GM12878 (cell line): ENCODE results near the gene SSBP2. TPM values are rescaled to one million over a fixed set of nuclear protein-coding genes. Genes with fewer than 3 reads are reported as not detected.

ENCODE experiments used
- ATAC-seq: fragments of 200-7000 bp; cut with Tn5 transposase; 3 replicates; pipeline ENCODE4 v1.9.1; 2020; ENCODE audit warnings: mild to moderate bottlenecking, moderate library complexity
- BruUV-seq: library from RNA; stranded (reverse); fragments of 400-500 nt; replicated peaks from 2 replicates; lab custom pipeline; 2021; lab: Mats Ljungman, UMichigan
- CTCF ChIA-PET: fragments of 300-600 bp; sonication (Branson Sonifier 250); formaldehyde crosslinking; extraction: SDS; loops from one replicate; lab custom pipeline; 2021; ENCODE audit warnings: inconsistent platforms; lab: Yijun Ruan, JAX
- POLR2A ChIA-PET: fragments of 350-600 bp; formaldehyde crosslinking; extraction: SDS; loops from one replicate; lab custom pipeline; 2021; ENCODE audit warnings: inconsistent platforms; lab: Charles Lee
- RAD21 ChIA-PET: fragments of 300-600 bp; sonication (Branson Sonifier 250); formaldehyde crosslinking; loops from one replicate; lab custom pipeline; 2023; ENCODE audit warnings: antibody characterized with exemption; ENCODE audit not compliant: unreplicated experiment; lab: Charles Lee
- SMC1A ChIA-PET: fragments of 300-600 bp; sonication (Branson Sonifier 250); formaldehyde crosslinking; loops from one replicate; lab custom pipeline; 2023; ENCODE audit not compliant: unreplicated experiment, uncharacterized antibody; lab: Charles Lee
- DNase-seq: peaks from one replicate; pipeline ENCODE4 v3.0.0-alpha.2; 2011; ENCODE audit warnings: low read depth, low spot score
- FAIRE-seq: peaks from 3 replicates; lab custom pipeline; 2011; peaks lifted over from hg19 to GRCh38; lab: Jason Lieb, UNC
- H2AFZ ChIP-seq: 2 replicates; pipeline ENCODE4 v1.6.0; 2011; ENCODE audit warnings: low read depth, low read length, control low read depth; ENCODE audit not compliant: control insufficient read depth
- H3K27ac ChIP-seq: 2 replicates; pipeline ENCODE4 v1.5.1; 2011; ENCODE audit warnings: control low read depth; ENCODE audit not compliant: control insufficient read depth, insufficient read depth
- H3K27me3 ChIP-seq, 2 experiments: replicated peaks in 1 of 2; 2 replicates each; pipeline versions ENCODE4 v1.6.0 to v1.6.1; 2011; ENCODE audit warnings: low read length in 1 of 2; ENCODE audit not compliant: control insufficient read depth in 2 of 2, insufficient read depth in 2 of 2
- H3K36me3 ChIP-seq, 2 experiments: 2 replicates each; pipeline ENCODE4 v1.5.1; 2011; ENCODE audit warnings: low read length in 1 of 2; ENCODE audit not compliant: control insufficient read depth in 2 of 2, insufficient read depth in 2 of 2
- H3K4me1 ChIP-seq: 2 replicates; pipeline ENCODE4 v1.6.1; 2011; ENCODE audit warnings: mild to moderate bottlenecking, low read length, moderate library complexity, mixed read lengths; ENCODE audit not compliant: control insufficient read depth, insufficient read depth
- H3K4me2 ChIP-seq: 2 replicates; pipeline ENCODE4 v1.6.0; 2011; ENCODE audit warnings: control low read depth; ENCODE audit not compliant: control insufficient read depth, insufficient read depth
- H3K4me3 ChIP-seq: fragments of 200-600 bp; sonication (generic); 2 replicates; pipeline ENCODE4 v1.5.1; 2016
- H3K79me2 ChIP-seq: 2 replicates; pipeline ENCODE4 v1.6.0; 2011; ENCODE audit warnings: low read length; ENCODE audit not compliant: control insufficient read depth, insufficient read depth
- H3K9ac ChIP-seq: 2 replicates; pipeline ENCODE4 v1.8.0; 2011; ENCODE audit warnings: low read length, control low read depth, mixed read lengths; ENCODE audit not compliant: control insufficient read depth, insufficient read depth
- H3K9me3 ChIP-seq: replicated peaks from 3 replicates; pipeline ENCODE4 v1.5.1; 2011; ENCODE audit warnings: mild to moderate bottlenecking, low read length; ENCODE audit not compliant: control insufficient read depth, insufficient read depth
- H4K20me1 ChIP-seq: 2 replicates; pipeline ENCODE4 v1.6.0; 2011; ENCODE audit not compliant: control insufficient read depth, insufficient read depth
- ATF2 ChIP-seq: IDR thresholded peaks from 2 replicates; pipeline ENCODE4 v1.6.1; 2012; ENCODE audit warnings: low read length, inconsistent platforms
- BCLAF1 ChIP-seq: fragments of 450-650 bp; IDR thresholded peaks from 2 replicates; pipeline ENCODE4 v1.6.1; 2017; ENCODE audit warnings: antibody characterized with exemption, mild to moderate bottlenecking, moderate library complexity
- CEBPB ChIP-seq, 2 experiments: fragments of 150-350 bp in 1 of 2; IDR thresholded peaks; 2 replicates each; pipeline ENCODE4 v1.6.1; 2012 to 2014; ENCODE audit warnings: low read depth in 2 of 2, low read length in 2 of 2, borderline replicate concordance in 1 of 2, inconsistent platforms in 1 of 2
- CHD2 ChIP-seq: IDR thresholded peaks from 2 replicates; pipeline ENCODE4 v1.6.1; 2011; ENCODE audit warnings: low read depth, low read length, improper control_type of control experiment, borderline replicate concordance
- CHD4 ChIP-seq: fragments of 200-600 bp; sonication (generic); IDR thresholded peaks from 2 replicates; pipeline ENCODE4 v1.6.1; 2016; ENCODE audit warnings: mild to moderate bottlenecking
- CREM ChIP-seq: IDR thresholded peaks from 2 replicates; pipeline ENCODE4 v1.6.1; 2014; ENCODE audit warnings: antibody characterized with exemption, low read depth
- CUX1 ChIP-seq: IDR thresholded peaks from 2 replicates; pipeline ENCODE4 v1.6.1; 2012; ENCODE audit warnings: improper control_type of control experiment, low read depth, low read length; ENCODE audit not compliant: insufficient replicate concordance
- HCFC1 ChIP-seq: fragments of 150-350 bp; IDR thresholded peaks from 2 replicates; pipeline ENCODE4 v1.6.1; 2014; ENCODE audit warnings: low read length
- PAX8 ChIP-seq: fragments of 450-650 bp; IDR thresholded peaks from 2 replicates; pipeline ENCODE4 v1.6.1; 2017; ENCODE audit warnings: mild to moderate bottlenecking, moderate library complexity
- PML ChIP-seq: IDR thresholded peaks from 2 replicates; pipeline ENCODE4 v1.6.1; 2012; ENCODE audit warnings: low read length, inconsistent platforms
- SMARCA5 ChIP-seq: fragments of 450-650 bp; IDR thresholded peaks from 2 replicates; pipeline ENCODE4 v1.6.1; 2017; ENCODE audit warnings: mild to moderate bottlenecking
- WRNIP1 ChIP-seq: IDR thresholded peaks from 2 replicates; pipeline ENCODE4 v1.6.1; 2011; ENCODE audit warnings: low read depth, low read length, improper control_type of control experiment, borderline replicate concordance
- in situ Hi-C: fragments of 300-500 bp; cut with MboI; formaldehyde crosslinking; loops from 9 replicates; pipeline ENCODE4 v1.14.3; 2018; ENCODE audit warnings: mixed read lengths
- intact Hi-C: fragments of 100-400 bp; cut with micrococcal nuclease; formaldehyde crosslinking; loops from one replicate; pipeline ENCODE4 v1.14.2; 2022; ENCODE audit not compliant: unreplicated experiment
- polyA plus RNA-seq, 11 experiments: library from polyadenylated mRNA; depleted of rRNA in 4 of 11; unstranded in 6 of 11; stranded (reverse) in 5 of 11; fragments of >200 nt; fragmentation: Nextera tagmentation in 4 of 11; fragmentation: Illumina TruSeq in 1 of 11; extraction: Ambion mirVana in 4 of 11; extraction: Trizol in 1 of 11; gene quantifications; 1 replicate in 1 of 11; 2 replicates in 10 of 11; pipeline versions ENCODE4 v1.2.1 to v1.2.3, GENCODE V29; 2011 to 2016; ENCODE audit warnings: inconsistent platforms in 2 of 11, missing spikeins in 2 of 11, low read depth in 1 of 11
- total RNA-seq, 4 experiments: library from RNA; depleted of rRNA in 3 of 4; stranded (reverse); fragments of >200 nt in 3 of 4; fragmentation: Illumina TruSeq in 1 of 4; extraction: Trizol in 1 of 4; gene quantifications; 2 replicates each; pipeline versions ENCODE4 v1.2.1 to v1.2.3, GENCODE V29; 2013 to 2021

SSBP2 gene
- total and polyA plus RNA-seq, 10 of the 15 experiments (the other 5 are each of a cell fraction or from before 2014, with no cell fraction given) = 52.2 to 132 (median 110) TPM

GRCh38 chr5:81545911-81546310 lies 205.0 kb downstream of the SSBP2 start:
- CTCF ChIA-PET = interaction anchor here (0.6 kb wide), 1 partner anchor 434 kb away, joined by 3 read pairs; no protein-coding TSS in a partner anchor

More at GRCh38 chr5:81545911-81546310, 205.0 kb downstream of the SSBP2 start:
- no peaks in the 10 kb centered on the region for H3K36me3 ChIP-seq
- RAD21 ChIA-PET = interaction anchor here (0.6 kb wide), 1 partner anchor 132 kb away, joined by 3 read pairs; no protein-coding TSS in a partner anchor
- H3K79me2 ChIP-seq = no peaks in the 10 kb centered on the region
- TF ChIP-seq WRNIP1 = no peak
- no peak for TF ChIP-seq SMARCA5
- no peak for TF ChIP-seq PML
- no peak for TF ChIP-seq ATF2
- TF ChIP-seq CREM = no peak
- no peak for TF ChIP-seq BCLAF1
- TF ChIP-seq CEBPB (IDR thresholded peaks at IDR 0.05; ENCODE audit: borderline replicate concordance in 1 of 2, low read depth in 2 of 2, low read length in 2 of 2) = no peak
- TF ChIP-seq PAX8 = no peak
- no peak for TF ChIP-seq CUX1
- TF ChIP-seq CHD4 = no peak
- no peak for TF ChIP-seq HCFC1
- TF ChIP-seq CHD2 = no peak
- BruUV-seq = no TSS peak
- H3K4me3 ChIP-seq = no peak overlapping the region
- POLR2A ChIA-PET = no interaction called here
- ATAC-seq (no peak), FAIRE-seq (no peak), DNase-seq (no peak)
- H3K4me1 ChIP-seq = no peaks in the 10 kb centered on the region
- peaks cover 2% of the 10 kb centered on the region; the same call in 2 of the 3 replicates for H3K9me3 ChIP-seq
- no peaks in the 10 kb centered on the region for H4K20me1 ChIP-seq
- SMC1A ChIA-PET = interaction anchor here (0.9 kb wide), 3 partner anchors 15 to 270 kb away, joined by 3 read pairs; no protein-coding TSS in a partner anchor
- H3K27me3 ChIP-seq = no peaks in the 10 kb centered on the region
- in situ Hi-C loops = no loop called here
- H3K9ac ChIP-seq = no peak overlapping the region
- H2AFZ ChIP-seq = no peak overlapping the region
- intact Hi-C loops = no loop called here
- no peak overlapping the region for H3K27ac ChIP-seq
- H3K4me2 ChIP-seq = no peak overlapping the region
